ENCODE measurements around the gene BMP8B. TPM values are rescaled to one million over a fixed set of nuclear protein-coding genes. Genes with fewer than 3 reads are reported as not detected.
"Not testable (repeated sequence)": the region's sequence is repeated elsewhere in the genome, so short reads cannot be mapped to it uniquely, and the experiment has no call there.

The BMP8B gene
- total RNA-seq, 3 donors from 2014 or later = 0.48 to 1.3 (median 0.59) TPM

DNA sequence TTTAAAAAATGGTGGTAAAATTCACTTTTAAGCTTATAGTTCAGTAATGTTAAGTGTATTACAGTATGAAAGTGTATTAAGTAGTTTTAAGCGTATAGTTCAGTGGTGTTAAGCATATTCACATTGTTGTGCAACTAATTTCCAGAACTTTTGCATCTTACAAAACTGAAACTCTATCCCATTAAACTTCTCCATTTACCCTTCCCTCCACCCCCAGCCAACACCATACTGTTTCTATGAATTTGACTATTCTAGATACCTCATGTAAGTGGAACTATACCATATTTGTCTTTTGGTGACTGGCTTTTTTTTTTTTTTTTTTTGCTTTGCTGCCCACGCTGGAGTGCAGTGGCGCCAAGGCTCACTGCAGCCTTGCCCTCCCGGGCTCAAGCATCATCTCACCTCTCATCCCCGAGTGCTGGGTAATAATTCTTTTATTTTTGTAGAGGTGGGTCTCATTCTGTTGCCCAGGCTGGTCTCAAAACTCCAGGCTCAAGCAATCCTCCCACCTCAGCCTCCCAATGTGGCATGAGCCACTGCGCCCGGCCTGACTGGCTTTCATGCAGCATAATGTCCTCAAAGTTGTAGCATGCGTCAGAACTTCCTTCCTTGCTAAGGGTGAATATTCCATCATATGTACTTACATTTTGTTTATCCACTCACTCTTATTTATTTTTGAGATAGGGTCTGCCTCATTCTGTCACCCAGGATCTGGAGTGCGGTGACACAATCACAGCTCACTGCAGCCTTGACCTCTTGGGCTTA is 45.1 kb upstream of the BMP8B start:
- Histone ChIP-seq H3K27ac (no peak overlapping the region), H3K4me3 (no peak overlapping the region), H3K9me3 (no peaks in the 10 kb centered on the region), H3K27me3 (no peaks in the 10 kb centered on the region), H3K4me1 (no peaks in the 10 kb centered on the region), H3K36me3 (no peaks in the 10 kb centered on the region)
- DNase-seq (ENCODE audit: low spot score in 2 of 2) = no peak
- intact Hi-C loops (cut with DNase I; ENCODE audit: low total_unique reads) = no loop called here
- TF ChIP-seq, protein P1, sequence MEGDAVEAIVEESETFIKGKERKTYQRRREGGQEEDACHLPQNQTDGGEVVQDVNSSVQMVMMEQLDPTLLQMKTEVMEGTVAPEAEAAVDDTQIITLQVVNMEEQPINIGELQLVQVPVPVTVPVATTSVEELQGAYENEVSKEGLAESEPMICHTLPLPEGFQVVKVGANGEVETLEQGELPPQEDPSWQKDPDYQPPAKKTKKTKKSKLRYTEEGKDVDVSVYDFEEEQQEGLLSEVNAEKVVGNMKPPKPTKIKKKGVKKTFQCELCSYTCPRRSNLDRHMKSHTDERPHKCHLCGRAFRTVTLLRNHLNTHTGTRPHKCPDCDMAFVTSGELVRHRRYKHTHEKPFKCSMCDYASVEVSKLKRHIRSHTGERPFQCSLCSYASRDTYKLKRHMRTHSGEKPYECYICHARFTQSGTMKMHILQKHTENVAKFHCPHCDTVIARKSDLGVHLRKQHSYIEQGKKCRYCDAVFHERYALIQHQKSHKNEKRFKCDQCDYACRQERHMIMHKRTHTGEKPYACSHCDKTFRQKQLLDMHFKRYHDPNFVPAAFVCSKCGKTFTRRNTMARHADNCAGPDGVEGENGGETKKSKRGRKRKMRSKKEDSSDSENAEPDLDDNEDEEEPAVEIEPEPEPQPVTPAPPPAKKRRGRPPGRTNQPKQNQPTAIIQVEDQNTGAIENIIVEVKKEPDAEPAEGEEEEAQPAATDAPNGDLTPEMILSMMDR (IDR thresholded peaks at IDR 0.05) = no peak
- no peak for TF ChIP-seq POLR2A (IDR thresholded peaks at IDR 0.05)
- TF ChIP-seq POLR2AphosphoS5 (IDR thresholded peaks at IDR 0.05) = no peak

DNA sequence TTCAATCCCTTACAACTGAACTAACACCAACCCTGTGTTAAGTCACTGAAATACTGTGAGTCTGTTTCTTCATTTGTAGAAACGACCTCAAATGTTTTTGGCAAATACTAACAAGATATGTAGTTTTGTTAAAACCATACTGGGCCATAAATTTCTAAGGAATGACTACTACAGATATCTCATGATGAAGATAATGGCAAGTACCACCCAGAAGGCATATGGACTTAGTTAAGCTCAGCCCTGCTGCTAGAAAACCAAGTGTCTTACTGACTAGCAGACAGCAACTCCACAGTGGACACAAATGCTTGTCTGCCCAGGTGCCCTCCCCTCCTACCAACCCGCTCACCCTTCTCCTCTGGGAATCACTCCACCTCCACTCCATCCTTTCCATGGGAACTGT is 44.5 kb upstream of the BMP8B start:
- intact Hi-C loops (cut with DNase I; ENCODE audit: low total_unique reads) = no loop called here
- no peak for DNase-seq (ENCODE audit: low spot score in 2 of 2)
- TF ChIP-seq POLR2AphosphoS5 (IDR thresholded peaks at IDR 0.05) (no peak), POLR2A (IDR thresholded peaks at IDR 0.05) (no peak)
- TF ChIP-seq, protein P1 (IDR thresholded peaks at IDR 0.05) = no peak
- Histone ChIP-seq H3K27ac (no peak overlapping the region), H3K36me3 (no peaks in the 10 kb centered on the region), H3K4me3 (no peak overlapping the region), H3K27me3 (no peaks in the 10 kb centered on the region), H3K9me3 (no peaks in the 10 kb centered on the region), H3K4me1 (no peaks in the 10 kb centered on the region)

DNA sequence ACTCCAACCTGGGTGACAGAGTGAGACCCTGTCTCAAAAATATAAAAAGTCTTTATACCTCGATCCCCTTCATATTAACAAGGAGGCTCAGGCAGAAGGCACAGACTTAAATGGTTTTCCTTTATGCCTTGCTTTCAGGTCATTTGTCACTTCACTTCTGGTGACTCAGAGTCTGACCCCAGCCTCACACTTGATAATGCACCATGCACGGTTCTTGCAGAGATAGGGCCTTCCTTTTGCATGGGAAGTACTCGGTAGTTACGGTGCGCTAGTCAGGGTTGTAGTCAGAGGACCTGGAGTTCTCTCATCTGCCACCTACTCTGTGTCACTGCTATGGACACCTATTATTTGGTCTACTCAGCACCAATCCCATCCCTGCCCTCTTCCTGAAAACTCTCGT is 43.6 kb upstream of the BMP8B start:
- H3K4me1 ChIP-seq = no peaks in the 10 kb centered on the region
- H3K9me3 ChIP-seq = no peaks in the 10 kb centered on the region
- no peak for DNase-seq (ENCODE audit: low spot score in 2 of 2)
- no peaks in the 10 kb centered on the region for H3K27me3 ChIP-seq
- intact Hi-C loops (cut with DNase I; ENCODE audit: low total_unique reads) = no loop called here
- H3K27ac ChIP-seq = no peak overlapping the region
- TF ChIP-seq, protein P1 (IDR thresholded peaks at IDR 0.05) = no peak
- no peak for TF ChIP-seq POLR2A (IDR thresholded peaks at IDR 0.05)
- TF ChIP-seq POLR2AphosphoS5 (IDR thresholded peaks at IDR 0.05) = no peak
- no peak overlapping the region for H3K4me3 ChIP-seq
- H3K36me3 ChIP-seq = no peaks in the 10 kb centered on the region

DNA sequence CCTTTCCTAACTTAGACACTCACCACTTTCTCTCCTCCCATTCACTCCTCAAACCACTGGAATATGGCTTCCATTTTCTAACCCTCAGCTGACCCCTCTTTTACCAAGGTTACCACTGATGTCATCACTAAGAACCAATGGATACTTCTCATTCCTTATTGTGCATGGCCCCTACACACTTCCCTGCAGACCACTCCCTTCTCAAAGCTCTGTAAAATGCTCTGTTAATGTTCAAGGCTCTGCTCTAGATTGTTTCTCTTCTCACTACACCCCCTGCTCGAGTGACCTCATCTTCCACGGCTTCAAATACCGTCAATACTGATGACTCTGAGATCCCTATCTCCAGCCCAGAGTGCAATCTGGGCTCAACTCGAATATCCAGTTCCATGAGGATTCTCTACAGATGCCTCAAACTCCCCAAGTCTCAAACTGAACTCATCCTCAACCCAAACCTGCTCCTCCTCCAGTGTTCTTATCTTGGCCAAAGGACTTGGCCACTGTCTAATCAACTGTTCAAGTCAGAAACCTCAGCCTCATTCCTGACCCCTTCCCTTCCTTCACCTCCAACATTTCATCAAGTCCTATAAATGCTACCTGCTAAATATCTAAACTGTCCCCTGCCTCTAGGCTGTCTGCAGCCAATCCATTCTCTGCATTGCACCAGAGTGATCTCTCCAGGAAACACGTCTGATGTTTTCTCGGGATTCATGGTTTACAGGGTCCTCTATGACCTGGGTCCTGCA is 41.3 kb upstream of the BMP8B start:
- Histone ChIP-seq H3K27ac (no peak overlapping the region), H3K4me1 (no peaks in the 10 kb centered on the region), H3K27me3 (no peaks in the 10 kb centered on the region), H3K36me3 (no peaks in the 10 kb centered on the region), H3K4me3 (no peak overlapping the region), H3K9me3 (no peaks in the 10 kb centered on the region)
- TF ChIP-seq POLR2AphosphoS5 (IDR thresholded peaks at IDR 0.05) (no peak), POLR2A (IDR thresholded peaks at IDR 0.05) (no peak)
- TF ChIP-seq, protein P1 (IDR thresholded peaks at IDR 0.05) = no peak
- no peak for DNase-seq (ENCODE audit: low spot score in 2 of 2)
- intact Hi-C loops (cut with DNase I; ENCODE audit: low total_unique reads) = no loop called here

DNA sequence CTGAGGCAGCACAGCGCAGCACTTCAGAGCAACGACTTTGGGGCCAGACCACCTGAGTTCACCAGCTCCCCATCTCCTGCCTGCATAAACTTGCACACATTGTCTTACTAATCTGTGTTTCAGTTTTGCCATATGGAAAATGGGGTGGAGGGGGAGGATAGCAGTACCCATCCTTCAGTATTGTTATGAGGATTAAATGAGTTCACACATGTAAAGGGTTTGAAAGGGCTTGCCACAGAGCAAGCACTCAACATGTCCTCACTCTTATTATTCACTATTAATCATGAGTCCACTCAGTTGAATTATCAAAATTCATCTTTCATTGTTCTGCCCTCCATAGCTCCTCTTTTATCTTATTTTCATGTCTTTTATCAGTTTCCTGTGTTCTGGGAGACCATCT is 40.1 kb upstream of the BMP8B start:
- H3K36me3 ChIP-seq = no peaks in the 10 kb centered on the region
- H3K4me1 ChIP-seq = no peaks in the 10 kb centered on the region
- H3K27ac ChIP-seq = no peak overlapping the region
- TF ChIP-seq POLR2A (IDR thresholded peaks at IDR 0.05) (no peak), POLR2AphosphoS5 (IDR thresholded peaks at IDR 0.05) (no peak)
- TF ChIP-seq, protein P1 (IDR thresholded peaks at IDR 0.05) = no peak
- no peak for DNase-seq (ENCODE audit: low spot score in 2 of 2)
- no peak overlapping the region for H3K4me3 ChIP-seq
- H3K9me3 ChIP-seq = no peaks in the 10 kb centered on the region
- intact Hi-C loops (cut with DNase I; ENCODE audit: low total_unique reads) = no loop called here
- H3K27me3 ChIP-seq = peaks cover 0 to 2% of the 10 kb centered on the region in 2 donors

DNA sequence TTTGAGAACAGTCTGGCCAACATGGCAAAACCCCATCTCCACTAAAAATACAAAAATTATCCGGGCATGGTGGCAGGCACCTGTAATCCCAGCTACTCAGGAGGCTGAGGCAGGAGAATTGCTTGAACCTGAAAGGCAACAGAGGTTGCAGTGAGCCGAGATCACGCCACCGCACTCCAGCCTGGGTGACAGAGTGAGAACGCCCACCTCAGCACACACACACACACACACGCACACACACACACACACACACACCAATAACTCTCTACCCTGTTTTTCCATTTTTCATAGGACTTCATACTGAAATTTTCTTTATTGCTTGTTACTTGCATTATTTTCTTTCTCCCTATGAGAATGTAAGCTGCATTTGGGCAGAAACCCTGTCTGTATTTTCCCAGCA is 39.6 kb upstream of the BMP8B start:
- intact Hi-C loops (cut with DNase I; ENCODE audit: low total_unique reads); DNase-seq (ENCODE audit: low spot score in 2 of 2); H3K4me3 ChIP-seq; H3K4me1 ChIP-seq; H3K36me3 ChIP-seq; H3K27ac ChIP-seq; H3K27me3 ChIP-seq; H3K9me3 ChIP-seq: not testable (repeated sequence)
